Epithelial cell of proximal tubule (primary cell): Measurements from ENCODE around the gene TCP11L1. TPM values are rescaled to one million over a fixed set of nuclear protein-coding genes. Genes with fewer than 3 reads are reported as not detected.

Experiments used
- DNase-seq: peaks from one replicate; pipeline ENCODE4 v3.0.0-alpha.2; 2011; ENCODE audit warnings: low read depth
- H3K4me3 ChIP-seq: 2 replicates; pipeline ENCODE4 v1.5.1; 2011; ENCODE audit warnings: low read depth, mild to moderate bottlenecking, low read length
- CTCF ChIP-seq: conservative IDR thresholded peaks from 2 replicates; pipeline ENCODE4 v1.5.1; 2012; ENCODE audit warnings: low read depth, mild to moderate bottlenecking, low read length
- total RNA-seq: library from RNA; depleted of rRNA; stranded (reverse); fragments of >200 nt; gene quantifications from 2 replicates; pipeline ENCODE4 v1.2.3, GENCODE V29; 2015

TCP11L1 gene
- 9.8 and 15.2 TPM in 2 replicates for total RNA-seq

GRCh38 chr11:33039274-33040032 lies at the start of gene TCP11L1:
Gene TCP11L1, plus strand, starts transcription at chr11:33039572. Its CDS starts 4,202 bp downstream, at chr11:33043774.
- no peak for TF ChIP-seq CTCF

DNA sequence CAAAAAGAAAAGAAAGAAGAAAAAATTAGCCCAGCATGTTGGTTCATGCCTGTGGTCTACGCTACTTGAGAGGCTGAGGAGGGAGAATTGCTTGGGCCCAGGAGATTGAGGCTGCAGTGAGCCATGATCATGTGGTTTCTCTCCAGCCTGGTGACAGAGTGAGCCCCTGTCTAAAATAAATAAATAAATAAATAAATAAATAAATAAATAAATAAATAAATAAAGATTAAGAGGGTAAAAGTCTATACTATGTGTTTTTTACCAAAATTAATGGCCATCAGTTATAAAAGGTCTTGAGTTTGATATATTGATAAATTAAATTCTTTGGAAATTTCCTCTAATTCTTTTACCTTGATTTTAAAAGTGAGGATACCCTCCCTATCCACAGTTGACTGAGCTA lies 48.9 kb upstream of the TCP11L1 start:
- no peak overlapping the region for H3K4me3 ChIP-seq
- DNase-seq, result no peak
- no peak for TF ChIP-seq CTCF

More at GRCh38 chr11:33039274-33040032, at the start of gene TCP11L1:
- no peak for DNase-seq
- H3K4me3 ChIP-seq, result peak within 1 kb of the TSS; percentile 62

DNA sequence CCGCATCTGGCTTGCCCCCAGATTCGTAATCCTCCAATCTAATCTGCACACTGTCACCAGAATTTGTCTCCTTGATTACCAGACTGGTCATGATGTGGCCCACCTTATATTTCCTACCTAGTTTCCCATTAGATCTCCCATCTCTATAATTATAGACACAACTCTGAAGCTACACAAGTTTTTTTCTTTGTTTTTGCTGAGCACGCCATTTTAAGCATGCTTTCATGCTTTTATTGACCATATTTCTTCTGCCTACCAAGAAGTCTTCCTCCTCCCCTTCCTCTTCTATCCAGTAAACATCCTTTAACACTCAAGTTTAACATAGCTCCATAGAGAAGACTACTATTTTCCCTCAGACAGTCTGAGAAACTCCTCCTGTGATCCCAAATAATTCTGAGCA lies 47.9 kb upstream of the TCP11L1 start:
- no peak for TF ChIP-seq CTCF
- no peak for DNase-seq
- no peak overlapping the region for H3K4me3 ChIP-seq

- no peak for TF ChIP-seq CTCF
- H3K4me3 ChIP-seq, result no peak overlapping the region
- DNase-seq, result no peak
Measured at GRCh38 chr11:32991898-32992297, 47.5 kb upstream of the TCP11L1 start.

DNA sequence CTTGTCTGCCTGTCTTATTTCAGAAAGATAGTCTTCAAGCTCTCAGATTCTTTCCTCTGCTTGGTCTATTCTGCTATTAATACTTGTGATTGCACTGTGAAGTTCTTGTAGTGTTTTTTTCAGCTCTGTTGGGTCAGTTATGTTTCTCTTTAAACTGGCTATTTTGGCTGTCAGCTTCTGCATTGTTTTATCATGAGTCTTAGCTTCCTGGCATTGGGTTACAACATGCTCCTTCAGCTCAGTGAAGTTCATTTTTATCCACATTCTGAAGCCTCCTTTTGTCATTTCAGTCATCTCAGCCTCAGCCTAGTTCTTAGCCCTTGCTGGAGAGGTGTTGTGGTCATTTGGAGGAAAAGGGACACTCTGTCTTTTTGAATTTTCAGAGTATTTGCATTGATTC lies 39.2 kb upstream of the TCP11L1 start:
- peak; percentile 55 for DNase-seq
- no peak overlapping the region for H3K4me3 ChIP-seq
- TF ChIP-seq CTCF, result no peak

- no peak for TF ChIP-seq CTCF
- no peak for DNase-seq
- no peak overlapping the region for H3K4me3 ChIP-seq
Measured at GRCh38 chr11:33001281-33001680, 38.1 kb upstream of the TCP11L1 start.
